ENCODE measurements around the gene PICALM. TPM values are rescaled to one million over a fixed set of nuclear protein-coding genes. Genes with fewer than 3 reads are reported as not detected.

Gene PICALM
- total RNA-seq, 2 donors from 2014 or later = 395 to 488 TPM

DNA sequence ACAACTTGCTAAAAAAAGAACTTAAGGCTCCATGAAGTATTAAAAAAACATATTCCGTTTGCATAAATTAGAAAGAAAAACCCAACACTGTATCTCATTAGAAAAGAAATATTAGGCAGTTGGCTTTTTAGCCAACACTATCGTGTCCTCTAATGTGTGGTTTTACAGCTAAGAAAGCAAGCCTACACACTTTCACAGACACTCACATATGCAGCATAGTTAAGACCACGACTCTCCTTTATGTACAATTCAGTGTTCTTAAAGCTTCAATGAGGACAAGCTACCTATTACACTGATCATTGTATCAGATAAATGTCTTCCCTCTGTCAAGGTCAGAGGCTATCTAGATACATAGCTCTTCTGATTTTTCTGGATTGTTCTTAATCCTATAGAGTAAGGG is 80.1 kb downstream of the PICALM start:
- Histone ChIP-seq H3K36me3 (peaks cover 16% of the 10 kb centered on the region), H3K27ac (no peak overlapping the region), H3K4me1 (ENCODE audit: control insufficient read depth in 1 of 2, low read depth in 2 of 2) (peaks cover 13 to 24% of the 10 kb centered on the region in 2 donors), H3K27me3 (replicated peaks; ENCODE audit: insufficient read depth) (no peaks in the 10 kb centered on the region), H3K4me3 (no peak overlapping the region), H3K9me3 (no peaks in the 10 kb centered on the region)
- TF ChIP-seq, protein P1, sequence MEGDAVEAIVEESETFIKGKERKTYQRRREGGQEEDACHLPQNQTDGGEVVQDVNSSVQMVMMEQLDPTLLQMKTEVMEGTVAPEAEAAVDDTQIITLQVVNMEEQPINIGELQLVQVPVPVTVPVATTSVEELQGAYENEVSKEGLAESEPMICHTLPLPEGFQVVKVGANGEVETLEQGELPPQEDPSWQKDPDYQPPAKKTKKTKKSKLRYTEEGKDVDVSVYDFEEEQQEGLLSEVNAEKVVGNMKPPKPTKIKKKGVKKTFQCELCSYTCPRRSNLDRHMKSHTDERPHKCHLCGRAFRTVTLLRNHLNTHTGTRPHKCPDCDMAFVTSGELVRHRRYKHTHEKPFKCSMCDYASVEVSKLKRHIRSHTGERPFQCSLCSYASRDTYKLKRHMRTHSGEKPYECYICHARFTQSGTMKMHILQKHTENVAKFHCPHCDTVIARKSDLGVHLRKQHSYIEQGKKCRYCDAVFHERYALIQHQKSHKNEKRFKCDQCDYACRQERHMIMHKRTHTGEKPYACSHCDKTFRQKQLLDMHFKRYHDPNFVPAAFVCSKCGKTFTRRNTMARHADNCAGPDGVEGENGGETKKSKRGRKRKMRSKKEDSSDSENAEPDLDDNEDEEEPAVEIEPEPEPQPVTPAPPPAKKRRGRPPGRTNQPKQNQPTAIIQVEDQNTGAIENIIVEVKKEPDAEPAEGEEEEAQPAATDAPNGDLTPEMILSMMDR (IDR thresholded peaks at IDR 0.05) = no peak
- DNase-seq (ENCODE audit: low spot score) = no peak
- ATAC-seq (ENCODE audit: insufficient number of reproducible peaks, low FRiP score, low read depth) = no peak

DNA sequence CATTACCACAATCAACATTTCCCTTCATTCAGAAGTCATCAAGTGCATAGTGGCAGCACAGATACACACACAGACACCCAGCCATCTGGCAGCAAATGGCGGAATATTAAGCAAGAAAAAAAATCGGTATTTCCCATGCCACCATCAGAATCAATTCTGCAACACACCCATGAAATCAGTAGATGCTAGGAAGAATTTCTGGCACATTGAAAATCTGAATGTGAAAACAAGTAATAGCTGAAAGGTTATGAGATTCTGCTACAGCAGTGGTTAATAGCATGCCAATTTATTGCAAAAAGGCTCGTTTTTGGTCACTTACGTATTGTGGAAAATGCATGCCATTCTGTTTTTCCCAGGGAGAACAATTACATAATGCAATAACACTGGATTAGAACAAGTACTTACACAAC is 91.1 kb downstream of the PICALM start:
- no peak for ATAC-seq (ENCODE audit: insufficient number of reproducible peaks, low FRiP score, low read depth)
- Histone ChIP-seq H3K27ac (peak overlapping the region; percentile 1 to 27), H3K4me1 (ENCODE audit: control insufficient read depth in 1 of 2, low read depth in 2 of 2) (peaks cover 22 to 23% of the 10 kb centered on the region in 2 donors), H3K9me3 (no peaks in the 10 kb centered on the region), H3K4me3 (peak overlapping the region; percentile 10), H3K36me3 (peaks cover 15% of the 10 kb centered on the region), H3K27me3 (replicated peaks; ENCODE audit: insufficient read depth) (no peaks in the 10 kb centered on the region)
- no peak for DNase-seq (ENCODE audit: low spot score)
- TF ChIP-seq, protein P1 (IDR thresholded peaks at IDR 0.05) = no peak

DNA sequence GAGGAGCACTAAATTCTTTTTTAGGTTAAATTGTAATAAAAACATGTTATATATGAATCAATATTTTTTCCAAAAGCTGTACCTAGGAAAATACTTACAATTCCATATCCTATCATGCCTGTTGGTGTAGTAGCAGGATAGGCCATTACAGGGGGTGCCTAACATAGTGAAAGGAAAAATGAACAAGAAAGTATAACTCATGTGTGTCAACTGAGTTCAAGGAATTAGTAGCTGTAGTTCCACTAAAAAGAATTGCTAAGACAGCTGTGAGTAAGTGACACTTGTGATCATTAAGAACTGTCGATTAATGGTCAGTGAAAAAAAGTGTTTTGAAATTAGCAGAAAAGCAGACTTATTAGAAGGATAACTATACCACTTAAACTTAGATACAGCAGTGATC is 92.4 kb downstream of the PICALM start:
- TF ChIP-seq, protein P1 (IDR thresholded peaks at IDR 0.05) = no peak
- DNase-seq (ENCODE audit: low spot score) = no peak
- no peaks in the 10 kb centered on the region for H3K9me3 ChIP-seq
- no peak overlapping the region for H3K27ac ChIP-seq
- H3K36me3 ChIP-seq = peaks cover 23% of the 10 kb centered on the region
- no peak overlapping the region for H3K4me3 ChIP-seq
- H3K27me3 ChIP-seq (replicated peaks; ENCODE audit: insufficient read depth) = no peaks in the 10 kb centered on the region
- ATAC-seq (ENCODE audit: insufficient number of reproducible peaks, low FRiP score, low read depth) = no peak
- H3K4me1 ChIP-seq (ENCODE audit: control insufficient read depth in 1 of 2, low read depth in 2 of 2) = peaks cover 22 to 23% of the 10 kb centered on the region in 2 donors

DNA sequence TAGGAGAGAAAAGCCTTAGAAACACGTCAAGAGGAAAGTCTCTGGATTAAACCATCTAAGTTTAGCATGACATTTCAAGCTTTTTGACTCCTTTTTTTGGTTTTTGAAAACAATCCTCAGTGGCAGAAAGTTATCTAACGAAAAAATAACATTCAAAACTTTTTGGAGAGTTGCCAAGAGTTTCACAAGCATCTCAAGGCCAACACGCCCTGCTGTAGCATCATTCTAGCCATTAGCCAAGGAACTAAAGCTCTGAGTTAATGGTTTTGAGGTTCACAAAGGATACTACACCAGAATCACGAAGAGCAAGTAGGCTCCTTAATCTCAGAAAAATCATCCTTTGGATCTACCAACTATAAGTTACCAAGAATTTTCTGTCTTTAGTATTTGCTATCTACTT is 94.8 kb downstream of the PICALM start:
- H3K4me3 ChIP-seq = no peak overlapping the region
- DNase-seq (ENCODE audit: low spot score) = no peak
- H3K4me1 ChIP-seq (ENCODE audit: control insufficient read depth in 1 of 2, low read depth in 2 of 2) = peaks cover 22 to 23% of the 10 kb centered on the region in 2 donors
- no peaks in the 10 kb centered on the region for H3K27me3 ChIP-seq (replicated peaks; ENCODE audit: insufficient read depth)
- ATAC-seq (ENCODE audit: insufficient number of reproducible peaks, low FRiP score, low read depth) = no peak
- peak overlapping the region in 1 of 2 donors; percentile 6 for H3K27ac ChIP-seq
- TF ChIP-seq, protein P1 (IDR thresholded peaks at IDR 0.05) = no peak
- H3K36me3 ChIP-seq = peaks cover 26% of the 10 kb centered on the region
- no peaks in the 10 kb centered on the region for H3K9me3 ChIP-seq

- no peak for DNase-seq (ENCODE audit: low spot score)
- H3K4me1 ChIP-seq (ENCODE audit: control insufficient read depth in 1 of 2, low read depth in 2 of 2) = peaks cover 7 to 20% of the 10 kb centered on the region in 2 donors
- TF ChIP-seq, protein P1 (IDR thresholded peaks at IDR 0.05) = no peak
- ATAC-seq (ENCODE audit: insufficient number of reproducible peaks, low FRiP score, low read depth) = no peak
- no peaks in the 10 kb centered on the region for H3K9me3 ChIP-seq
- no peaks in the 10 kb centered on the region for H3K27me3 ChIP-seq (replicated peaks; ENCODE audit: insufficient read depth)
- H3K27ac ChIP-seq = no peak overlapping the region
- no peak overlapping the region for H3K4me3 ChIP-seq
- peaks cover 26% of the 10 kb centered on the region for H3K36me3 ChIP-seq
These were observed 98.3 kb downstream of the PICALM start for GRCh38 chr11:85970593-85970992.

Measured in thoracic aorta (tissue), 2 donors.